ENCODE results near the gene PTPN4.

Gene PTPN4

DNA sequence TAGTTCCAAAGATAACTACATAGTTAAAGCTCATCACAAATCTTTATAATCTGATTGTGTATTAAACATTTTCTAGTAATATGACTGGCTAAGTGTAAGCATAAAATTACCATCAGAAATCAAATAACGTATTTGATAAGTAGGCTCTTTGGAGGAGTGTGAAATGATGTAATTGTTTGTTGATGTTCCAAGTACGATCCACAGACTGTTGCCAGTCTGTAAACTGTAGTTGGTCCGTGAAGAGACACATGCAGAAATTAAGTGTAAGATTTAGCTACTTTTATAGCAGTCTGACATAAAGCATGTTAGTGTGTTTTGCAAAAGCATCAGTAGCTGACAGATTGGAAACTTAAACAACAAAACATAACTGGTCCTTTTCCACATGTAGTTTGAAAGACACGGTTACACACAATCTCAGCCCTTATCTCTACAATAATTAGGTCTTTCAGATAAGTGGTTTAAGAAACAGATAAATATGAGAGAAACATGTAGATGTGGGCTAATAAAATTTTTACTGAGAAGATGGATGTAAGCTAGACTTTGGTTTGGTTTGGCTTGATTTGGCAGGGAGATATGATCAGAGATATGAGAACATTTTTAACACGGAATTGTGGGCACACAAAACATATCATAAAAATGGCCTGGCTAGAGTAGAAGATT, 138.1 kb downstream of the PTPN4 start:
- DNase-seq (ENCODE audit: low spot score): no peak

DNA sequence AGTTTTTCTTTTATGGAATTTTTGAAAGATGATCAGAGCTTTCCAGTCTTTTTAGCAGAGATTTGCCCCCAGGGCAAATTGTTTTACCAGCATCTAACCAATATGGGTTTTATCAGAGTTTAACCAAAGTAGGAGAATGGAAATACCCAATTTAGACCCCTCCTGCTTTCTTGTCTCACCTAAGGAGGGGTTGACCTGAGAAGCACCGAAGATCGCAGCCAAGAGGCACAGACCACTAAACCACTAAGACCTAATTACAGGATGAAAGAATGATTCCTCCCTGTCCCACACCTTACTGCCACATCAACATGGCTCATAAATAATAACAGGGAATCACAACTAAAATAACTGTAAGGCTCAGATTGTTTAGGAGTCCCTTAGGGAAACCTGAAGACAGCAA, 141.3 kb downstream of the PTPN4 start:
- DNase-seq (ENCODE audit: low spot score): no peak
- in situ Hi-C loops (cut with MboI; ENCODE audit: low pct_unique_long_range_greater_than_20kb, low sequenced_read_pairs, unreplicated experiment): no loop called here
- no peak for TF ChIP-seq CTCF (IDR thresholded peaks at IDR 0.05; ENCODE audit: extremely low read depth, insufficient read depth, missing control alignments)

More for the DNA sequence above, 138.1 kb downstream of the PTPN4 start:
- no peak for TF ChIP-seq CTCF (IDR thresholded peaks at IDR 0.05; ENCODE audit: extremely low read depth, insufficient read depth, missing control alignments)
- in situ Hi-C loops (cut with MboI; ENCODE audit: low pct_unique_long_range_greater_than_20kb, low sequenced_read_pairs, unreplicated experiment): no loop called here

- DNase-seq (ENCODE audit: low spot score): no peak
- no peak for TF ChIP-seq CTCF (IDR thresholded peaks at IDR 0.05; ENCODE audit: extremely low read depth, insufficient read depth, missing control alignments)
- in situ Hi-C loops (cut with MboI; ENCODE audit: low pct_unique_long_range_greater_than_20kb, low sequenced_read_pairs, unreplicated experiment): no loop called here
Observed at GRCh38 chr2:119910566-119910965, 150.8 kb downstream of the PTPN4 start.

- no peak for DNase-seq (ENCODE audit: low spot score)
- in situ Hi-C loops (cut with MboI; ENCODE audit: low pct_unique_long_range_greater_than_20kb, low sequenced_read_pairs, unreplicated experiment): no loop called here
- TF ChIP-seq CTCF (IDR thresholded peaks at IDR 0.05; ENCODE audit: extremely low read depth, insufficient read depth, missing control alignments): no peak
Observed at GRCh38 chr2:119914266-119914665, 154.5 kb downstream of the PTPN4 start.

DNA sequence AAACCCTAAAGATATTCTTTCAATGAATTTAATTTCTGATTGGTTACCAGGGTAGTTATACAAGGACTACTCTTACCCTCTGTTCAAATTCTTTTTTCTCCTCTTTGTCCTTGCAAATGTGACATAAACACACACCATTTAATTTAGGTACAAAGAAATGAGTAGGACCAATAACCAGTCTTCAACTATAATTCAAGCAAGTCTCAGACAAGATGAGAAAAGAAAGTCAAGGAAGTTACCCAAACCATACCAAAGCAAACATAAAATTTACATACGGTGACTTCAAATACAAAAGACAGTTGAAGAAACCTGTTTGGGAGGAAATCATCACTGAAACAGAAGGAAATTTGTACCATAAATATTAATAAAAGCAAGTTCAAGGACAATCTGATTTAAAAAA, 162.1 kb downstream of the PTPN4 start:
- in situ Hi-C loops (cut with MboI; ENCODE audit: low pct_unique_long_range_greater_than_20kb, low sequenced_read_pairs, unreplicated experiment): no loop called here
- DNase-seq (ENCODE audit: low spot score): no peak
- TF ChIP-seq CTCF (IDR thresholded peaks at IDR 0.05; ENCODE audit: extremely low read depth, insufficient read depth, missing control alignments): no peak

DNA sequence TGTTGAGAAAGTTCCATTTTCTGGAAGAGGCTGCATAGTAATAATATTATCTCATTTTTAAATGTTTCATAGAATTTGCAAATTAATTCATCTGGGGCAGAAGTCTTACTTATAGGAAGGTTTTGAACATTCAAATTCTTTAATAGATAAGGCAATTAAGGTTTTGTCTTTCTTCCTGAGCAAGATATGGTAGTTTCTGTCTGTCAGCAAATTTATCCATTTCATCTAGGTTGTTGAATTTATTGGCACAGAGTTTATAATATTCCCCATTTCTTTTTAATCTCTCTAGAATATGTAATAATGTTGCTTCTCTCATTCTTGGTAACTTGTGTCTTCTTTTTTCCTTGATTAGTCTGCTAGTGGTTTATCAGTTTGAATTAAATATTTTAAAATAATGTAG, 163.0 kb downstream of the PTPN4 start:
- in situ Hi-C loops (cut with MboI; ENCODE audit: low pct_unique_long_range_greater_than_20kb, low sequenced_read_pairs, unreplicated experiment): no loop called here
- no peak for DNase-seq (ENCODE audit: low spot score)
- no peak for TF ChIP-seq CTCF (IDR thresholded peaks at IDR 0.05; ENCODE audit: extremely low read depth, insufficient read depth, missing control alignments)

Data from GM13977 (cell line).